ENCODE measurements around the gene PTPRN2.

- no peak for TF ChIP-seq ZNF384 (IDR thresholded peaks at IDR 0.05)
- no peak for TF ChIP-seq FOXA1 (IDR thresholded peaks at IDR 0.05)
- TF ChIP-seq CTBP1 (IDR thresholded peaks at IDR 0.05; ENCODE audit: borderline replicate concordance): no peak
Measured at GRCh38 chr7:158345731-158346130, 241.9 kb downstream of the PTPRN2 start.
